ENCODE measurements around the gene SERPINI1.

DNA sequence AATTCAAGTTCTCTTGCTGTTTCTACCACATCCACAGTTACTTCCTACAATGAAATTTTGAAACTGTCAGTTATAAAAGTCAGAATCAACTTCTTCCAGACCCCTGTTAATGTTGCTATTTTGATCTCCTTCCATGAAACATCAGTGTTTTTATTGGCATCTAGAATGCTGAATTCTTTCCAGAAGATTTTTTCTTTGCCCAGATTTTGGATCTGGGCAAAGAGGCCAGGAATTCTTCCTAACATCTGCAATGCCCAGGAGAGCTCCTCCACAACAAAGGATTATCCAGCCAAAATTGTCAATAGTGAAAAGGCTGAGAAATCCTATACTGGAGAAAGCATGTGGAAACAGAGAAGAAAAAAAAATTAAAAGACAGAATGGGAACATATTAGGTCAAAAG, 75.5 kb downstream of the SERPINI1 start:
- TF ChIP-seq, protein P1, sequence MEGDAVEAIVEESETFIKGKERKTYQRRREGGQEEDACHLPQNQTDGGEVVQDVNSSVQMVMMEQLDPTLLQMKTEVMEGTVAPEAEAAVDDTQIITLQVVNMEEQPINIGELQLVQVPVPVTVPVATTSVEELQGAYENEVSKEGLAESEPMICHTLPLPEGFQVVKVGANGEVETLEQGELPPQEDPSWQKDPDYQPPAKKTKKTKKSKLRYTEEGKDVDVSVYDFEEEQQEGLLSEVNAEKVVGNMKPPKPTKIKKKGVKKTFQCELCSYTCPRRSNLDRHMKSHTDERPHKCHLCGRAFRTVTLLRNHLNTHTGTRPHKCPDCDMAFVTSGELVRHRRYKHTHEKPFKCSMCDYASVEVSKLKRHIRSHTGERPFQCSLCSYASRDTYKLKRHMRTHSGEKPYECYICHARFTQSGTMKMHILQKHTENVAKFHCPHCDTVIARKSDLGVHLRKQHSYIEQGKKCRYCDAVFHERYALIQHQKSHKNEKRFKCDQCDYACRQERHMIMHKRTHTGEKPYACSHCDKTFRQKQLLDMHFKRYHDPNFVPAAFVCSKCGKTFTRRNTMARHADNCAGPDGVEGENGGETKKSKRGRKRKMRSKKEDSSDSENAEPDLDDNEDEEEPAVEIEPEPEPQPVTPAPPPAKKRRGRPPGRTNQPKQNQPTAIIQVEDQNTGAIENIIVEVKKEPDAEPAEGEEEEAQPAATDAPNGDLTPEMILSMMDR (IDR thresholded peaks at IDR 0.05 in 8 of 11, conservative IDR thresholded peaks at IDR 0.05 in 3 of 11) = no peak
- no peak for TF ChIP-seq POLR2AphosphoS5 (IDR thresholded peaks at IDR 0.05)

Data from spleen (tissue), 7 donors.